NCI-H524 treated with DMSO at 0.1 percent for 48 hours (cell line): ENCODE results near the gene SAP25.
A peak's percentile ranks its signal among the peaks of the same experiment; 100 is the strongest.

Experiments
- DNase-seq: peaks from one replicate; lab custom pipeline; 2025; lab: John Stamatoyannopoulos, UW

SAP25 gene

DNA sequence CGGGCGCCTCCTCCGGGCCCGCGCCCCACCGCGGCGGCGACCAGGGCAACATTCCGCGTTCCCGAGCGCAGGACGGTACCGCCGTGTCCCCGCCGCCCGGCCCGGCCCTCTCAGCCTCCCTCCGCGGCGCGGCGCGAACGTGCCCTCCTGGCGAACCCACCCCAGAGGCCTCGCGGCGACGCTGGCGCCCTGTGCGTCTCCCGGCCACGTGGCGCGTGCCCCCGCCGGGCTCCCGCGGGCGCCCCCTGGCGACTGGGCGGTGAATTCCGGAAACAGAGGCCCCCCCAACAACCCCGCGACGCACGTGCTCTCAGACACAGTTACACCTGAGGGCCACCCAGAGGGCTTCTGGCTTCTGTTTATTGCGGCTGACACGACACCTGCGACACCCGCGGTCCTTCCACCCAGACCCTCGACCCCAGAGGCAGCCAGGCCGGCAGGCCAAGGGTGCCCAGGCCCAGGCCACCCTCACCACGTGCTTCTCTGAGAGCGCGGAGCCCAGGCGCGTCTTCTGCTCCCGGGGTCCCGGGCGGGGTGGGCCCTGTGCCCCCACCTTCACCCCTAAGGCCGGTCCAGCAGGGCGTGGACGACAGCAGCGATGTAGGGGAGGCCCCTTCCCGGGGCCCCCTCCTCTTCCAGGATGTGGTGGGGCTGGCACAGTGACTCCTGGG, at the start of gene SAP25:
SAP25 (minus strand) TSS at position 210 of the 671 bp plus-strand sequence; CDS start at position 52, 158 bp downstream.
- no peak for DNase-seq

DNA sequence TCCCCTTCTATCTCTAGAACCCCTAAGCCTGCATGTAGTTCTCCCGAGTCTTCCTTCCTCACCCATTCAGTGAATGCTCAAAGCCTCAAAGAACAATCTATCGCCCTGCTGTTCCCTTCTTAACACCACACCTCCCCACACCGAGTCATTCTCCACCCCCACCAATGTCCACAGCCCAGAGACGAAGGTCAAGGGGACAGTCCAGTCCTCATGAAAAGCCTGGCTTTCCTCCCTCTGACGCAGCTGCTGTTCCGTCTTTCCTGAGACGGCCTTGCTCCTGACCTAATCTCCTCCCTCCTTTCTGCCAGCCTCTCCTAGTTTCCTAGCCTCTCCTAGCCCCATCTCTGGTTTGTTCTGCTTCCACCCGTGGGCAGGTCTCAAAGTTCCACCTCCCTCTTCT, 47.9 kb upstream of the SAP25 start:
- no peak for DNase-seq

DNA sequence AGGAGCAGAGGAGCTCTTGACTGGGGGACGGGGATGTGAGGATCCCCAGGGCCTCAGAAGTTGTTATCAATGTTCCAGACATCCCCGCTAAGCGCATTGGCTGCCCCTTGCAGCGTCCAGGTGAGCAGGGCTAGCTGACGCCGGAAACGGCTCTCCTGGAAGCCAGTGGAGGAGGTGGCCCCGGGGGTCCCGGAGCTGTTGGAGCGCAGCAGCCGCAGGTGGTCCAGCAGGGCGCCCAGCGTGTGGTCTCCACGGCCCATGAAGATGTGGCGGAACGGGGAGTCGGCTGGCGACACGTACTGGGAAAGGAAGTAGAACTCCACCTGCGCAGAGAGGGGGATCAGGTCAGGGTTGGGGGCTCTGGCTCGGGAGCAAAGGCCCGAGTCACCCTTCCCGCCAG, 47.1 kb upstream of the SAP25 start:
- DNase-seq: no peak

DNA sequence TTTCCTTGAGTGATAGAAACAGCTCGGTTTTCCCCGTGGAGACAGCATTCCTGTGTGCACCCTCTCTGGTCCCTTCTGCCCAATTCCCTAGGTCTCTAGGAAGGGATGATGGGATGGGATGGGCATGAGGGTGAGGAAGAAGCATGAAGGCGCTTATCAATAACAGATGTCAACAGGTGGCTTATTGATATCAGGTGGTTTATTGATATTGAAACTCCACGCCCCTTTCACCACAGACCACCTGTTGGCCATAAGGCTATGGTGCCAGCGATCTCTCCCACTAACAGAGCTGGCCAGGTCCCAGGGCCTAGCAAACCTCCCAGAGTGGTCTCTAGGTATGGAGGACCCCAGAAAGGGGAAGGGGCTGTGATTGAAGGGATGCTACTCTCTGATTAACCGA, 46.5 kb upstream of the SAP25 start:
- no peak for DNase-seq

DNA sequence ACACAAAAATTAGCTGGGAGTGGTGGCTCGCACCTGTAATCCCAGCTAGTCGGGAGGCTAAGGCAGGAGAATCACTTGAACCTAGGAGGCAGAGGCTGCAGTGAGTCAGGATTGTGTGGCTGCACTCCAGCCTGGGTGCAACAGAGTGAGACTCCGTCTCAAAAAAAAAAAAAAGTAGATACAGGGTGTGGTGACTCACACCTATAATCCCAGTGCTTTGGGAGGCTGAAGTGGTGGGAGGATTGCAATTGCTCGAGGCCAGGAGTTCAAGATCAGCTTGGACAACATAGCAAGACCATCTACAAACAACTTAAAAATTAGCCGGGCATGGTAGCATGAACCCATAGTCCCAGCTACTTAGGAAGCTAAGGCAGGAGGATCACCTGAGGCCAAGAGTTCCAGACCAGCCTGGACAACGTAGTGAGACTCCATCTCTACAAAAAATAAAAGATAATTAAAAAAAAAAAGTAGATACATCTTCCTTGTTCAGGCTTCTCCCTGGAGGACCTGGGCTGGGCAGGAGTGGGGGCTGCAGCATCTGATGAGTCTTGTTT, 40.7 kb upstream of the SAP25 start:
- DNase-seq: no peak

DNA sequence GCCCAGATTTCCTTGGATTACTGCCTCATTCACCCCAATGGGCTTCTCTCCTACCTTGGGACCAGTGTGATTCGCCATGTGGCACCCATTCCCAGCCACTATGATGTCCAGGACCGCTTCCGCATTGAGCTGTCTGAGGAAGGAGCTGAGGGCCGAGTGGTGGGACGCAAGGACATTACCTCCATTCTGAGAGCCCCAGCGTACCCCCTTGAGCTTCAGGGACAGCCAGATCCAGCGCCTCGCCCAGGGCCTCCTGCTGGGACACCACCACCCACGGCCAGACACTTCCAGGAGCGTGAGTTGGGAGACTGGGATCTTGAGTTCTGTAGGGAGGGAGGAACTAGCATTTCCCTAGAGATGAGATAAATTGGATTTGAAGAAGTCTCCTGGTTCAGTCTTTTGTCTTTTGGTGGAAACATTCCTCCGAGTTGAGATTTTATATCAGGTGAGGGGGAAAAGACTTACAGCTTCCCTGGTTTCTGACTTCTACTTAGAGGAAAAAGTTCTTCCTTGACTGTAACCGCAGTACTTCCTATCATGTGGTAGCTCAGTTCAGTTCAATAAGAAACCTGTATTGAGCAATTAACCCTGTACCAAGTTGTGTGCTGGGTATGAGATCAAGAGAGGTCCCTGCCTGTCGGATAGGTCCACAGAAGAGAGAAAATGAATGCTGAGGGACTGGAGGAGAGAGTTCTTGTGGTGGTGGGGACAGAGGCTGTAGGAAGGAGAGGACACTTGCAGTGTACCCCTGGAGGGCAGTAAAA, 39.9 kb upstream of the SAP25 start:
- DNase-seq: no peak

DNA sequence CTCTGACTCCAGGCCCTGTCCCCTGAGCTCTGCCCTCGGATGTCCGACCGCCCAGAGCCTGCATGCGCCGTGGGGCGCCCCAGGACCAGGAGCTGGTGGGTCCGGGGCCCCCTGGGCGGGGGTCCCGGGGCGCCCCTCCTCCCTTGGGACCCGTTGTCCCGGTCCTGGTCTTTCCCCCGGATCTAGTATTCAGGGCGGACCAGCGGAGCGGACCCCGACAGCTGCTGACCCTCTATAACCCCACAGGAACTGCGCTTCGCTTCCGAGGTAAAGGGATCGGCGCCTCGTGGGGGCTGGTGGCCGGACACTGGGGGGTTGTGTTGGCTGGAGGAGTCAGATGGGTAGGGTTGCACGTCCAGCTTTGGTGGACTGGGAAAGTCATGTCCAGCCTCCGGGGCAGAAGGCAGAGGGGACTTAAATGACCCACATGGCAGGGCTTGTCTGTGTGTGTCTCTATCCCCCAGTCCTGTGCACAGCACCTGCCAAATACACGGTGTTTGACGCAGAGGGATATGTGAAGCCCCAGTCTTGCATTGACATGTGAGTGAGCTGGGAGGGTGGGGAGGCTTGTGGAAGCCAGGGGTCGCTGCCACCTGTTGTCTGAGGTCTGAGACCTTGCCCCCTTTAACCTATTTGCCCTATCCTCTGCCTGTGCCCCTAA, 39.2 kb upstream of the SAP25 start:
- DNase-seq: no peak

DNA sequence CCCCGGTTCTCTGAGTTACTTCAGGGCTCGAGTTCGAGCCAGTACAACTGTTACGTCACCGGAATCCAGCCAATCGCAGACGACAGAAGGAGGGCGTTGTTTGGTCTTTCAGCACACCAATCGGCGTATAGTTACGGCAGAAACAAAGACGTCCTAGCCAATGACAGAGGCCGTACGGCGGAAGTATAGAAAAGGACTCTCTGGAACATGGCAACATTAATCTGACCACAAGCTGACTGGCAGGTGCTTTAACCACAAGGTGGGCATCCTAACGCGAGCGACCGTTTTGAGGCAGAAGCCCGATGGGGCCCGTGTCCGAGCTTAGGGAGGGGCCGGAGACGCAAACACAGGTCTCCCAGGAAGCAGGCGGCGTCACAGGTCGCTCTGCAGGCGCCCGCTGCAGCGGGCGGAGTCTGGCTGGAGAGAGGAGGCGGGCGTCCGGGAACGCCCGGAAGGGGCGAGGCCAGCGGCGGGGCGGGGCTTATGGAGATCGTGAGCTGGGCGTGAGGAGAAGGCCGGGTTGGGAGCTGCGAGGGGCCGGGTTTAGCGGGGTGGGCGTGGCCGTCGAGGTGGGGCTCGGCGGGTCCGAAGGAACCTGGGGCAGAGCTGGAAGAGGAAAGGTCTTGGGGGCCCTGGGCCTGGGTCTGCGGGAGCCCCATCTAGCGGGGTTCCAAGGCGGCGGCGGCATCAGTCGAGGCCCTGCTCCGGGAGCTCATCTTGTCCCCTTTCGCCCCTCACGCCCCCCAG, 38.5 kb upstream of the SAP25 start, which contains the start of gene MOSPD3:
MOSPD3 (plus strand) TSS at position 558 of the 747 bp plus-strand sequence. CDS start 252 bp downstream, outside the sequence.
- peak; percentile 86 for DNase-seq

DNA sequence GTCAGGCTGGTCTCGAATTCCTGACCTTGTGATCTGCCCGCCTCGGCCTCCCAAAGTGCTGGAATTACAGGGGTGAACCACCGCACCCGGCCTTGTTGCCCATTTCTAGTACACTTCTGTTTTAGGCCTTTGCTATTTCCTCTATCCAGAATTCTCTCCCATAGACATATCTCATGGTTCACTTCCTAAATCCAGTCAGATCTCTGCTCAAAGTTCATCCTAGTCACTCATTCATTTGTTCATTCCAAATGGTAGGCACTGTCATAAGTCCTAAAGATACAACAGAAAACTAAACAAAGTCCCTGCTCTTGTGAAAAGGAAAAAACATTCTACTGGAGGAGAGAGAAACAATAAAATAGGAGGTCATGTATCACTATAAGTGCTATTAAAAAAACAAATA, 36.3 kb upstream of the SAP25 start:
- DNase-seq: no peak

DNA sequence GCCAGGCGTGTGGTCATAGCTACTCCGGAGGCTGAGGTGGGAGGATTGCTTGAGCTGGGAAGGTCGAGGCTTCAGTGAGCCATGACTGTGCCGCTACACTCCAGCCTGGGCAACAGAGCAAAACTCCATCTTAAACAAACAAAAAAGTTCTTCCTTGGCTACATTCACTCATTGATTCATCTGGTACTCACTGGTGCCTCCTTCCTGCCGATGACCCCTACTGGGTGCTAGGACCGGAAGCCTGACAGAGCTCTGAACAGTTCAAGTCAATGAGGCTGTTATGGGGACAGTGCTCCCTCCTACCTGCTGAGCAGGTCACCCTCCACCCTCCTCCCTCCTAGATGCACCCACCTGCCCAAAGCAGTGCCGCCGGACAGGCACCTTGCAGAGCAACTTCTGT, 33.4 kb upstream of the SAP25 start:
- no peak for DNase-seq

DNA sequence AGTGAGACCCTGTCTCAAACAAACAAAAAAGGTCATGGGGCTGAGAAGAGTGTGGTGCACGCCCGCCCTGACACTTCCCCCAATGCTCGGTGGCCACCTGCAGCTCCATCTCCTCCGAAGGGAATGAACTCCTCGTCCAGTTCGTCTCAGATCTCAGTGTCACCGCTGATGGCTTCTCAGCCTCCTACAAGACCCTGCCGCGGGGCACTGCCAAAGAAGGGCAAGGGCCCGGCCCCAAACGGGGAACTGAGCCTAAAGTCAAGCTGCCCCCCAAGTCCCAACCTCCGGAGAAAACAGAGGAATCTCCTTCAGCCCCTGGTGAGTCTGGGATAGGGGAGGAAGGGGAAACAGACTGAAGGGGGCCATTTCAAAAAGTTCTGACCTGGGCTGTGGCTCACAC, 32.6 kb upstream of the SAP25 start:
- no peak for DNase-seq

DNA sequence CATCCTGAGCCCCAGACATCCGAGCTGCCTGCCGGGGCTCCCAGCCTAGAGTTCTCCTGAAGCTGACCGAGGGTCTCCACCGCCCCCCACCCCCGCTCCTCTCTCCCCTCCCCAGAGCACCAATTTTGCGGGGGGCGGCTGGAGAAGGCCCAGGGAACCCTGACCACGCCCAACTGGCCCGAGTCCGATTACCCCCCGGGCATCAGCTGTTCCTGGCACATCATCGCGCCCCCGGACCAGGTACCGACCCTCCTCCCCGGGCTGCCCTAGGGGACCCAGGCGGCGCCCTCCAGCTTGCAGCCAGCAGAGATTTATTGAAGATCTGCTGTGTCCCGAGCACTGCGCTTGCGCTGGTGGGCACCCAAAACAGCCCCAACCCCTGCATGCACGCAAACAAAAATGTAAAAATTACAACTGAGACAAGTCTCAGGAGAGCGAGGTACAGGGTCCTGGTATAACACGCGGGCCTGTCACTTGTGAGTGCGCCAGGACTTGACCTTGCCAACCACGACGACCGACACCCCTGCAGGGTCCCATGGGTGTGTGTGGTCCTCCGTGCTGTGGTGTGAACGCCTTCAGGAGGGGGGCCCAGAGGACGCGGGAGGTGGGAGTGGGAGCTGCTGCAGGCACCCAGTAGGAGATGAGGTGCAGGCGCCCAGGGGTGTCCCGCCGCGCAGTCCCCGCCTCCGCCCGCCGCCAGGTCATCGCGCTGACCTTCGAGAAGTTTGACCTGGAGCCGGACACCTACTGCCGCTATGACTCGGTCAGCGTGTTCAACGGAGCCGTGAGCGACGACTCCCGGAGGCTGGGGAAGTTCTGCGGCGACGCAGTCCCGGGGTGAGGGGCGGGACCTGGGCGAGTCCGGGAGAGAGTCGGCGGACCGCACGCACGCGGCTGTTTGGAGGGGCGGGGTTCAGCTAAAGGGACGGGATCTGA, 31.5 kb upstream of the SAP25 start:
- no peak for DNase-seq

DNA sequence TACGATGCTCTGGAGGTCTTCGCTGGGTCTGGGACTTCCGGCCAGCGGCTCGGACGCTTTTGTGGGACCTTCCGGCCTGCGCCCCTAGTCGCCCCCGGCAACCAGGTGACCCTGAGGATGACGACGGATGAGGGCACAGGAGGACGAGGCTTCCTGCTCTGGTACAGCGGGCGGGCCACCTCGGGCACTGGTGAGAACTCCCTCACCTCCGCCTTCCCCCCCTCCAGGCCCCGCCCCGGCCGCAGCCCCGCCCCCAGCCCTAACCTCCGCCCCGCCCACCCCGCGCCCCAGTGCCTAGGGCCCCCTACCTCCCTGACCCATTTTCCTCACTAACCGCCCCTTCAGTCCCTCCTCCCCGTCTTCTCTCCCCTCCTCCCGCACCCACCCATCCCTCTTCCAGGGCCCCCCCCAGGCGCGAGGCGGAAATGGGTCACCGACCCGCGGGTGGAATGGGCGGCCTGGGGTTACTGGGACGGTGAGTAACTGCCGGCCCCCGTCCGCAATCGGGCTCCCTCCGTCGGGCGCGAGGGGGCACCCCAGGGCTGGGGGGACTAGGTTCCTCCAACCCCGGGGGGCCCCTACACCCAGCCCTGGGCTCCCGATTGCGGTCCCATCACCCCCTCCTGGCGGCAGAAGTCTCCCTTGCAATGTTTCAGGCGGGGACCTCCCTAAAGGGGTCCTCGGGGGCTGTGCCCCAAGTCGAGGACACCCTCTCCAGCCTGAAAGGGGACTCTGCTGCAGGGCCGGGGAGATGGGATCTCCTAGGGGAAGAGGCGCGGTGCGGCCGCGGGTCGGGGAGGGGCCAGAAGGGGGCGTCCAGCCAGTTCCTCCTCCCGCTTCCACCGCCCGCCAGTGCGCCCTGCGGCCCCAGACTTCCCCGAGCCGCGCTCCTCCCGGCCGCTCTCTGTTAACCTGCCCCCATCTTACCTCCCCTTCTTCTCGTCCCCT, 30.6 kb upstream of the SAP25 start:
- DNase-seq: no peak

DNA sequence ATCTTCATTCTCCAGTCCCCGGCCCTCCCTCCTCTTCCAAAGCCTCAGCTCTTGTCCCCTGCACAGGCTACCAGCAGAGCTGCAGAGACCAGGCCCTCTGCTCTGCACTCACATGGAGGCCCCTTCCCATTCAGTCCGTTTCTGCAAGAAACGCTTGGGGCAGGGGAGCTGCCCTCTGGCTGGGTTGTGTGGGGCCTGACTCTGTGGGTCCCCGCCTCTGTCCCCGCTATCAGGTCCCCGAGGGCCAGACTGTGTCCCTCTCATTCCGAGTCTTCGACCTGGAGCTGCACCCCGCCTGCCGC, 30.0 kb upstream of the SAP25 start:
- no peak for DNase-seq

DNA sequence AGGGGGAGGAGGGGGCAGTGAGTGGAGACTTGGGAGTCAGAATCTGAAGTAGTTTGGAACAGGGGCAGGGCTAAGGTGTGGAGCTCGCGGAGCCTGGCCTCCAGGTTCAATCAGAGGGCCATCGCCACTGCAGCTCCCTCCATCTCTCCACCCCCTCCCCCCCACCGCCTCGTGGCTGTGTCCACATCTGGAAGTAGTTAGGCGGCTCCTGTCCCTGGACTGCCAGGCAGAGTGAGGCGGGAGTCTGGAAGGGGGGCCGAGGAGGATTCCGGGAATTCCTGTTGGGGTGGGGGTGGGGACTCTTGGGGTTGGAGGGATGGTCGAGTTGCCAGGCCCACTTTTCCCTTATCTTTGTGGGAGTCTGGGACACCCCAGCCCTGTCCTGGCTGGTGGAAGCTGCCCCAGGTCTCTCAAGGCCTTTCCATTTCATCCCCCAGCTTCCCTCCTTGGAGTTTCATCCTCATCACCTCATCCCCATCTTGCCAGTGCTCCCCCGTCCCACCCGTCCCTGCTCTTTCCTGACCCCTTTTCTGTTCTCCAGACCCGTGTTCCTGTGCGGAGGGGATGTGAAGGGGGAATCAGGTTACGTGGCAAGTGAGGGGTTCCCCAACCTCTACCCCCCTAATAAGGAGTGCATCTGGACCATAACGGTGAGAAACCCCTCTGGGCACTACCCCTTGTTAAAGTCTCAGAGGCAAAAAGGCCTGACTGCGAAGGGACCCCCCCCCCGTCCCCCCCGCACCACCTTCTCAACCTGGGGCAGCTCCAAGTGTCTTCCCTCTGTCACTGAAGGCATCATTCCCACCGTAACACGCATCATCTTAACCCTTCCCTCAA, 29.4 kb upstream of the SAP25 start:
- DNase-seq: no peak

DNA sequence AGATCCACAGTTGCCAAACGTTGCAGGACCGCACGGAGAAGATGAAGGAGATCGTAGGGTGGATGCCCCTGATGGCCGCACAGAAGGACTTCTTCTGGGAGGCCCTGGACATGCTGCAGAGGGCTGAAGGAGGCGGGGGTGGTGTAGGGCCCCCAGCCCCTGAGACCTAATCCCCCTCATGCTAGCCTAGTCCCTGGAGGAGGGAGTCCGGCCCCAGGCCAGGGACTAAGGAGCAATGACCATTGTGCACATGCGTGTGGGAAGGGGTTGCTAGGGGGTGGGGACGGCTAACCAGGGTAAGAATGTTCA, 27.0 kb upstream of the SAP25 start:
- no peak for DNase-seq

DNA sequence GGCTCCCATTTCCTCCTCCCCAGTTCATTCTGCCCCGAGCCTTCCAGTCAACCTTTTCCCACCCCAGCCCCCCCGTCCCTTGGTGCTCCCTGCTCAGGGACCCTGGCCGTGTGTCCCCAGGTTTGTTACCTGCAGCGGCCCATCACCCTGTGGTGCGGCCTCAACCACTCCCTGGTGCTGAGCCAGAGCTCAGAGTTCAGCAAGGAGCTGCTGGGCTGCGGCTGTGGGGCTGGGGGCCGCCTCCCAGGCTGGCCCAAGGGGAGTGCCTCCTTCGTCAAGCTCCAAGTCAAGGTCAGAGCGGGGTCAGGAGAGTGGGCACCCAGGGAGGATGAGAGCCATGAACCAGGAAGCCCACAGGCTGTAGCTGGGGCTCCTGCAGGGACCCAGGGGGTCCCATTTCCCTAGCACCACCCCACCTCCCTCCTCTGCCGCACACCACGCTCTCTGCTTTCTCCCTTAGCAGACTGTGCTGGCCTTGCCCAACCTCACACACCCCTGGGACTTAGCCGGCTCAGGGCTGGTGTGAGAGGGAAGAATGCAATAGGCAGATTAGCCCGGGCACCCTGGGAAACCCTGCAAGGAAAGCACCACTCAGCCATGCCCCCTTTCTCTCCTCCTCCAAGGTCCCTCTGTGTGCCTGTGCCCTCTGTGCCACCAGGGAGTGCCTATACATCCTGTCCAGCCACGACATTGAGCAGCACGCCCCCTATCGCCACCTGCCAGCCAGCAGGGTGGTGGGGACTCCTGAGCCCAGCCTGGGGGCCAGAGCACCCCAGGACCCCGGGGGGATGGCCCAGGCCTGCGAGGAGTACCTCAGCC, 26.4 kb upstream of the SAP25 start:
- DNase-seq: no peak

DNA sequence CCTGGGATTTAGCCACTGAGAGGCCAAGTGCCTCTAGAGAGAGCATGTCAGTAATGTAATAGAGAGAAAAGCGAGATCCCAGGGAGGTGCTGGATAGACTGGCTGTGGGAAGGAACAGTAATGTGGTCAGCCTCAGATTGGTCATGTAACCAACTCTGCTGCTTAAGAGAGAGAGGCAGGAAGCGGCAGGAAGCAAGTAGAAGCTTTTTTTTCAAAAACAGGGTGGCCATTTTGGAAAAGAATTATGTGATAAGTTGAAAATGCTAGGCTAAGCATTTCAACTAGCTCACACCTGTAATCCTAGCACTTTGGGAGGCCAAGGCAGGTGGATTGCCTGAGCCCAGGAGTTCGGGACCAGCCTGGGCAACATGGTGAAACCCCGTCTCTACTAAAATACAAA, 24.7 kb upstream of the SAP25 start:
- no peak for DNase-seq
